ENCODE data around the gene FNIP1.

DNA sequence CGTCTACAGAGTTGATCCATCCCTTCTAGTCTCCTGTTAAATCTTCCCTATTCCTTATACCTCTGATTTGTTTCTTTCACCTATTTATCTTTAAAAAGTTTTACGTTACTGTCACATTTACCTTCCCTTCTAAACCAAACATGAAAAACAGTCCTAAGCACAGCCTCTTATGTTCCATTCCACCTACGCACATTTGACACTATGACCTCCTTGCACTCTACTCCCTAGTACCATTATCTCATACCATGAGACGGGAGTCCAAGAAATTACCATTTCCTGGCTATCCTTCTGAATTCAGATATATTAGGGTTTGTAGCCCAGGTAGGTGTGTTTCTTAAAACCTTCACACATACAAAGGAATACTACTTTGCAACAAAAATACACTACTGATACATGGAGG, 25.1 kb downstream of the FNIP1 start:
- TF ChIP-seq, protein P1, sequence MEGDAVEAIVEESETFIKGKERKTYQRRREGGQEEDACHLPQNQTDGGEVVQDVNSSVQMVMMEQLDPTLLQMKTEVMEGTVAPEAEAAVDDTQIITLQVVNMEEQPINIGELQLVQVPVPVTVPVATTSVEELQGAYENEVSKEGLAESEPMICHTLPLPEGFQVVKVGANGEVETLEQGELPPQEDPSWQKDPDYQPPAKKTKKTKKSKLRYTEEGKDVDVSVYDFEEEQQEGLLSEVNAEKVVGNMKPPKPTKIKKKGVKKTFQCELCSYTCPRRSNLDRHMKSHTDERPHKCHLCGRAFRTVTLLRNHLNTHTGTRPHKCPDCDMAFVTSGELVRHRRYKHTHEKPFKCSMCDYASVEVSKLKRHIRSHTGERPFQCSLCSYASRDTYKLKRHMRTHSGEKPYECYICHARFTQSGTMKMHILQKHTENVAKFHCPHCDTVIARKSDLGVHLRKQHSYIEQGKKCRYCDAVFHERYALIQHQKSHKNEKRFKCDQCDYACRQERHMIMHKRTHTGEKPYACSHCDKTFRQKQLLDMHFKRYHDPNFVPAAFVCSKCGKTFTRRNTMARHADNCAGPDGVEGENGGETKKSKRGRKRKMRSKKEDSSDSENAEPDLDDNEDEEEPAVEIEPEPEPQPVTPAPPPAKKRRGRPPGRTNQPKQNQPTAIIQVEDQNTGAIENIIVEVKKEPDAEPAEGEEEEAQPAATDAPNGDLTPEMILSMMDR (IDR thresholded peaks at IDR 0.05; ENCODE audit: insufficient read depth, low read length, poor library complexity, severe bottlenecking), result no peak
- no peak for TF ChIP-seq EZH2phosphoT487 (conservative IDR thresholded peaks at IDR 0.05; ENCODE audit: low read length)

All from SU-DHL-6 (cell line).